Ishikawa (cell line): ENCODE results near the gene PFAS.

Experiments
- CEBPB ChIP-seq: IDR thresholded peaks from 2 replicates; pipeline ENCODE4 v1.6.1; 2012
- EP300 ChIP-seq: IDR thresholded peaks from 2 replicates; pipeline ENCODE4 v1.6.1; 2012; ENCODE audit warnings: borderline replicate concordance
- RAD21 ChIP-seq: IDR thresholded peaks from 2 replicates; pipeline ENCODE4 v1.6.1; 2012; ENCODE audit warnings: low read depth
- REST ChIP-seq: IDR thresholded peaks from 2 replicates; pipeline ENCODE4 v1.6.1; 2012; ENCODE audit warnings: low read depth, mild to moderate bottlenecking
- TAF1 ChIP-seq: IDR thresholded peaks from 2 replicates; pipeline ENCODE4 v1.6.1; 2012; ENCODE audit warnings: low read depth, mild to moderate bottlenecking
- YY1 ChIP-seq: IDR thresholded peaks from 2 replicates; pipeline ENCODE4 v1.6.1; 2012; ENCODE audit warnings: low read depth

GRCh38 chr17:8226536-8227237 is 22.4 kb upstream of the PFAS start:
- TF ChIP-seq TAF1 = no peak
- TF ChIP-seq YY1 = peak; percentile 55; the same call in 1 of the 2 replicates
- no peak for TF ChIP-seq RAD21
- peak; percentile 6; the same call in 1 of the 2 replicates for TF ChIP-seq EP300
- TF ChIP-seq REST = no peak; the same call in 1 of the 2 replicates
- TF ChIP-seq CEBPB = peak; percentile 2; the same call in 1 of the 2 replicates
